DMS153 treated with DMSO at 0.1 percent for 48 hours (cell line): ENCODE data around the gene KCND3.

Experiments used
- DNase-seq: peaks from one replicate; lab custom pipeline; 2025; ENCODE audit not compliant: unreplicated experiment; lab: John Stamatoyannopoulos, UW

Gene KCND3

GRCh38 chr1:111988743-111989453 lies 570 bp downstream of the KCND3 start:
- DNase-seq, result no peak

- no peak for DNase-seq
Observed at GRCh38 chr1:111988377-111988742, 1.1 kb downstream of the KCND3 start.

- DNase-seq, result no peak
Observed at GRCh38 chr1:111987502-111987901, 2.0 kb downstream of the KCND3 start.

- DNase-seq, result no peak
Observed at GRCh38 chr1:111983500-111983899, 6.0 kb downstream of the KCND3 start.

GRCh38 chr1:111982428-111982827 lies 7.0 kb downstream of the KCND3 start:
- no peak for DNase-seq

GRCh38 chr1:111981871-111982270 lies 7.6 kb downstream of the KCND3 start:
- no peak for DNase-seq

GRCh38 chr1:111981090-111981489 lies 8.4 kb downstream of the KCND3 start:
- no peak for DNase-seq

- DNase-seq, result no peak
Observed at GRCh38 chr1:111980686-111981085, 8.8 kb downstream of the KCND3 start.

GRCh38 chr1:111978695-111979094 lies 10.8 kb downstream of the KCND3 start:
- DNase-seq, result no peak

- DNase-seq, result no peak
Observed at GRCh38 chr1:111977378-111977777, 12.1 kb downstream of the KCND3 start.

GRCh38 chr1:111976842-111977241 lies 12.6 kb downstream of the KCND3 start:
- no peak for DNase-seq

GRCh38 chr1:111976332-111976731 lies 13.1 kb downstream of the KCND3 start:
- peak; percentile 62 for DNase-seq

- DNase-seq, result no peak
Observed at GRCh38 chr1:111973150-111973790, 16.2 kb downstream of the KCND3 start.

GRCh38 chr1:111971396-111971795 lies 18.1 kb downstream of the KCND3 start:
- no peak for DNase-seq

GRCh38 chr1:111968511-111968910 lies 21.0 kb downstream of the KCND3 start:
- DNase-seq, result no peak

GRCh38 chr1:111967886-111968285 lies 21.6 kb downstream of the KCND3 start:
- DNase-seq, result no peak

- no peak for DNase-seq
Observed at GRCh38 chr1:111967067-111967690, 22.3 kb downstream of the KCND3 start.

- DNase-seq, result no peak
Observed at GRCh38 chr1:111965781-111966443, 23.6 kb downstream of the KCND3 start.

- no peak for DNase-seq
Observed at GRCh38 chr1:111963985-111964738, 25.3 kb downstream of the KCND3 start.

GRCh38 chr1:111961773-111962565 lies 27.5 kb downstream of the KCND3 start:
- no peak for DNase-seq
